ENCODE measurements around the gene ZNF768.

ZNF768 gene

GRCh38 chr16:30515275-30515674 lies 11.1 kb downstream of the ZNF768 start:
- Histone ChIP-seq H3K27ac (no peak overlapping the region), H3K4me3 (IDR thresholded peaks at IDR 0.05; ENCODE audit: insufficient read depth, low read depth, low read length) (no peak overlapping the region), H3K4me1 (ENCODE audit: low read depth, poor library complexity, severe bottlenecking) (no peaks in the 10 kb centered on the region), H3K36me3 (ENCODE audit: insufficient read depth) (no peaks in the 10 kb centered on the region), H3K9ac (no peak overlapping the region), H4K20me1 (ENCODE audit: insufficient read depth) (no peaks in the 10 kb centered on the region), H2AFZ (ENCODE audit: low read depth) (no peak overlapping the region), H3K27me3 (ENCODE audit: insufficient read depth, low read depth) (peaks cover 3% of the 10 kb centered on the region; the same call in 1 of the 2 replicates), H3K4me2 (no peak overlapping the region), H3K79me2 (ENCODE audit: insufficient read depth, low read depth) (no peaks in the 10 kb centered on the region)
- TF ChIP-seq CTCF (conservative IDR thresholded peaks at IDR 0.05; ENCODE audit: low read depth, low read length): no peak

- H3K27me3 ChIP-seq (ENCODE audit: insufficient read depth, low read depth): no peaks in the 10 kb centered on the region
- no peak overlapping the region for H3K4me2 ChIP-seq
- H3K9ac ChIP-seq: no peak overlapping the region
- H2AFZ ChIP-seq (ENCODE audit: low read depth): no peak overlapping the region
- no peak overlapping the region for H3K27ac ChIP-seq
- H3K79me2 ChIP-seq (ENCODE audit: insufficient read depth, low read depth): no peaks in the 10 kb centered on the region
- H3K4me3 ChIP-seq (IDR thresholded peaks at IDR 0.05; ENCODE audit: insufficient read depth, low read depth, low read length): no peak overlapping the region
- no peaks in the 10 kb centered on the region for H3K36me3 ChIP-seq (ENCODE audit: insufficient read depth)
- TF ChIP-seq CTCF (conservative IDR thresholded peaks at IDR 0.05; ENCODE audit: low read depth, low read length): no peak
- H4K20me1 ChIP-seq (ENCODE audit: insufficient read depth): no peaks in the 10 kb centered on the region
- H3K4me1 ChIP-seq (ENCODE audit: low read depth, poor library complexity, severe bottlenecking): no peaks in the 10 kb centered on the region
Observed at GRCh38 chr16:30511509-30511908, 14.9 kb downstream of the ZNF768 start.

GRCh38 chr16:30510376-30510938 lies 15.9 kb downstream of the ZNF768 start:
- no peak overlapping the region for H2AFZ ChIP-seq (ENCODE audit: low read depth)
- no peaks in the 10 kb centered on the region for H3K4me1 ChIP-seq (ENCODE audit: low read depth, poor library complexity, severe bottlenecking)
- no peaks in the 10 kb centered on the region for H3K79me2 ChIP-seq (ENCODE audit: insufficient read depth, low read depth)
- H3K4me3 ChIP-seq (IDR thresholded peaks at IDR 0.05; ENCODE audit: insufficient read depth, low read depth, low read length): no peak overlapping the region
- no peaks in the 10 kb centered on the region for H3K27me3 ChIP-seq (ENCODE audit: insufficient read depth, low read depth)
- H3K9ac ChIP-seq: no peak overlapping the region
- no peak for TF ChIP-seq CTCF (conservative IDR thresholded peaks at IDR 0.05; ENCODE audit: low read depth, low read length)
- H3K36me3 ChIP-seq (ENCODE audit: insufficient read depth): no peaks in the 10 kb centered on the region
- H3K4me2 ChIP-seq: no peak overlapping the region
- H4K20me1 ChIP-seq (ENCODE audit: insufficient read depth): no peaks in the 10 kb centered on the region
- H3K27ac ChIP-seq: no peak overlapping the region

GRCh38 chr16:30509081-30509765 lies 17.1 kb downstream of the ZNF768 start:
- H3K36me3 ChIP-seq (ENCODE audit: insufficient read depth): no peaks in the 10 kb centered on the region

More at GRCh38 chr16:30509081-30509765, 17.1 kb downstream of the ZNF768 start:
- Histone ChIP-seq H3K27me3 (ENCODE audit: insufficient read depth, low read depth) (no peaks in the 10 kb centered on the region), H3K4me1 (ENCODE audit: low read depth, poor library complexity, severe bottlenecking) (no peaks in the 10 kb centered on the region), H4K20me1 (ENCODE audit: insufficient read depth) (no peaks in the 10 kb centered on the region), H3K27ac (no peak overlapping the region), H3K9ac (no peak overlapping the region), H3K79me2 (ENCODE audit: insufficient read depth, low read depth) (no peaks in the 10 kb centered on the region), H2AFZ (ENCODE audit: low read depth) (no peak overlapping the region), H3K4me3 (IDR thresholded peaks at IDR 0.05; ENCODE audit: insufficient read depth, low read depth, low read length) (no peak overlapping the region), H3K4me2 (no peak overlapping the region)
- TF ChIP-seq CTCF (conservative IDR thresholded peaks at IDR 0.05; ENCODE audit: low read depth, low read length): no peak

Measured in KMS-11 (cell line).